CD14-positive monocyte (primary cell): ENCODE measurements around the gene SSBP3. TPM values are rescaled to one million over a fixed set of nuclear protein-coding genes. Genes with fewer than 3 reads are reported as not detected.

Source experiments
- DNase-seq, 3 donors: peaks; one replicate each; pipeline ENCODE4 v3.0.0-alpha.2; 2011 to 2022
- H2AFZ ChIP-seq: 2 replicates; pipeline ENCODE4 v1.6.0; 2012; ENCODE audit warnings: mild to moderate bottlenecking, low read depth, low read length, inconsistent platforms; ENCODE audit not compliant: insufficient read depth, poor library complexity, severe bottlenecking
- H3K27ac ChIP-seq, 2 donors: 1 replicate in 1 of 2; 2 replicates in 1 of 2; pipeline ENCODE4 v1.5.1; 2012 to 2013; ENCODE audit warnings: low read length in 2 of 2, control low read depth in 1 of 2, inconsistent platforms in 1 of 2, low read depth in 1 of 2, mild to moderate bottlenecking in 1 of 2
- H3K27me3 ChIP-seq, 2 donors: one replicate each; pipeline versions ENCODE4 v1.6.0 to v1.6.1; 2011 to 2013; ENCODE audit warnings: low read length in 2 of 2; ENCODE audit not compliant: control insufficient read depth in 2 of 2, insufficient read depth in 2 of 2
- H3K36me3 ChIP-seq, 2 donors: replicated peaks in 1 of 2; 1 replicate in 1 of 2; 2 replicates in 1 of 2; pipeline versions ENCODE4 v1.5.1 to v1.6.1; 2012 to 2013; ENCODE audit warnings: low read length in 2 of 2, control low read depth in 1 of 2, inconsistent platforms in 1 of 2, mild to moderate bottlenecking in 1 of 2; ENCODE audit not compliant: insufficient read depth in 2 of 2, control insufficient read depth in 1 of 2
- H3K4me1 ChIP-seq, 2 donors: 1 replicate in 1 of 2; 2 replicates in 1 of 2; pipeline versions ENCODE4 v1.5.1 to v1.6.1; 2012 to 2013; ENCODE audit warnings: low read length in 2 of 2, control low read depth in 1 of 2, inconsistent platforms in 1 of 2, mild to moderate bottlenecking in 1 of 2, moderate library complexity in 1 of 2; ENCODE audit not compliant: insufficient read depth in 2 of 2, control insufficient read depth in 1 of 2
- H3K4me2 ChIP-seq: replicated peaks from 2 replicates; pipeline ENCODE3; 2012; ENCODE audit warnings: low read length, moderate library complexity, mild to moderate bottlenecking; ENCODE audit not compliant: poor library complexity, severe bottlenecking; ENCODE audit errors: extremely low read depth
- H3K4me3 ChIP-seq, 3 experiments: fragments of 200-600 bp in 1 of 3; sonication (generic) in 1 of 3; replicated peaks in 1 of 3; 1 replicate in 2 of 3; 2 replicates in 1 of 3; pipeline ENCODE4 v1.5.1; 2011 to 2013; ENCODE audit warnings: low read length in 3 of 3, mild to moderate bottlenecking in 3 of 3, control low read depth in 2 of 3, low read depth in 2 of 3, inconsistent platforms in 1 of 3, moderate library complexity in 1 of 3
- H3K79me2 ChIP-seq: 2 replicates; pipeline ENCODE4 v1.6.0; 2012; ENCODE audit warnings: mild to moderate bottlenecking, control low read depth, inconsistent platforms, low read length, moderate library complexity; ENCODE audit not compliant: insufficient read depth
- H3K9ac ChIP-seq: 2 replicates; pipeline ENCODE4 v1.6.0; 2017; ENCODE audit warnings: low read length, mild to moderate bottlenecking; ENCODE audit not compliant: insufficient read depth, poor library complexity, severe bottlenecking
- H3K9me3 ChIP-seq, 2 donors: replicated peaks in 1 of 2; 1 replicate in 1 of 2; 2 replicates in 1 of 2; pipeline versions ENCODE4 v1.5.1 to v1.6.1; 2012 to 2013; ENCODE audit warnings: low read length in 2 of 2, control low read depth in 1 of 2; ENCODE audit not compliant: control insufficient read depth in 1 of 2, insufficient read depth in 1 of 2
- H4K20me1 ChIP-seq: 2 replicates; pipeline ENCODE4 v1.6.0; 2012; ENCODE audit warnings: mild to moderate bottlenecking, low read length, control low read depth, moderate library complexity; ENCODE audit not compliant: insufficient read depth
- H3K27ac Mint-ChIP-seq, 7 donors: one replicate each; pipeline ENCODE4 v1.8.0; 2020; ENCODE audit warnings: mild to moderate bottlenecking in 7 of 7, mixed read lengths in 7 of 7, moderate library complexity in 6 of 7, inconsistent platforms in 2 of 7
- H3K27me3 Mint-ChIP-seq, 3 donors: one replicate each; pipeline ENCODE4 v1.8.0; 2021 to 2022; ENCODE audit warnings: low read depth in 3 of 3, mild to moderate bottlenecking in 3 of 3, mixed read lengths in 3 of 3, moderate library complexity in 3 of 3, inconsistent platforms in 1 of 3
- H3K36me3 Mint-ChIP-seq, 2 donors: one replicate each; pipeline ENCODE4 v1.8.0; 2020; ENCODE audit warnings: mixed read lengths in 2 of 2, inconsistent platforms in 1 of 2, mild to moderate bottlenecking in 1 of 2
- H3K4me1 Mint-ChIP-seq: one replicate; pipeline ENCODE4 v1.8.0; 2020; ENCODE audit warnings: mild to moderate bottlenecking, mixed read lengths
- H3K4me3 Mint-ChIP-seq, 2 donors: one replicate each; pipeline ENCODE4 v1.8.0; 2020; ENCODE audit warnings: mild to moderate bottlenecking in 2 of 2, mixed read lengths in 2 of 2, moderate library complexity in 1 of 2
- H3K9me3 Mint-ChIP-seq, 7 donors: one replicate each; pipeline ENCODE4 v1.8.0; 2020 to 2022; ENCODE audit warnings: mixed read lengths in 7 of 7, mild to moderate bottlenecking in 6 of 7, moderate library complexity in 6 of 7, inconsistent platforms in 2 of 7
- CTCF ChIP-seq: fragments of 200-600 bp; IDR thresholded peaks from one replicate; pipeline ENCODE4 v1.8.0; 2022; ENCODE audit warnings: antibody characterized with exemption, mild to moderate bottlenecking
- WGBS: methylation state at CpG from one replicate; pipeline ENCODE4 v1.1.5; 2013; ENCODE audit warnings: missing lambda C conversion rate; ENCODE audit not compliant: insufficient coverage; 5-methylcytosine and 5-hydroxymethylcytosine counted together
- intact Hi-C, 2 donors: fragments of 100-400 bp; cut with micrococcal nuclease; formaldehyde crosslinking; loops; one replicate each; pipeline versions ENCODE4 v1.15.0 to v1.15.1; 2023
- polyA plus RNA-seq, 3 donors: library from polyadenylated mRNA; depleted of rRNA in 1 of 3; unstranded in 2 of 3; stranded (reverse) in 1 of 3; fragments of 300-500 nt in 2 of 3; fragments of >200 nt in 1 of 3; fragmentation: Illumina TruSeq in 2 of 3; gene quantifications; 1 replicate in 2 of 3; 2 replicates in 1 of 3; pipeline ENCODE4 v1.2.3, GENCODE V29; 2012 to 2021

The SSBP3 gene
- polyA plus RNA-seq, 3 donors = 4.1 to 30.7 (median 4.3) TPM

- H4K20me1 ChIP-seq = peaks cover 43% of the 10 kb centered on the region
- Mint-ChIP-seq H3K27ac (no peak overlapping the region), H3K4me1 (peaks cover 4% of the 10 kb centered on the region), H3K9me3 (no peaks in the 10 kb centered on the region), H3K36me3 (no peaks in the 10 kb centered on the region), H3K4me3 (no peak overlapping the region), H3K27me3 (peaks cover 0 to 3% (median 0%) of the 10 kb centered on the region in 3 donors)
- H3K9me3 ChIP-seq = no peaks in the 10 kb centered on the region
- no peak overlapping the region for H3K9ac ChIP-seq
- H3K4me3 ChIP-seq = no peak overlapping the region
- 94% methylated on average over 5 of the region's 7 CpGs for WGBS
- no peak for TF ChIP-seq CTCF
- H3K79me2 ChIP-seq = no peaks in the 10 kb centered on the region
- no peaks in the 10 kb centered on the region for H3K4me1 ChIP-seq
- no peak for DNase-seq
- H3K27ac ChIP-seq = no peak overlapping the region
- H3K27me3 ChIP-seq = no peaks in the 10 kb centered on the region
- H3K4me2 ChIP-seq = no peak overlapping the region
- intact Hi-C loops = no loop called here
- no peaks in the 10 kb centered on the region for H3K36me3 ChIP-seq
- H2AFZ ChIP-seq = no peak overlapping the region
Measured at GRCh38 chr1:54311506-54311905, 94.7 kb downstream of the SSBP3 start.

- Mint-ChIP-seq H3K9me3 (no peaks in the 10 kb centered on the region), H3K27me3 (peaks cover 0 to 3% (median 0%) of the 10 kb centered on the region in 3 donors), H3K36me3 (no peaks in the 10 kb centered on the region), H3K27ac (peak overlapping the region in 2 of 7 donors; percentile 27 to 35), H3K4me3 (no peak overlapping the region), H3K4me1 (peaks cover 4% of the 10 kb centered on the region)
- H3K27ac ChIP-seq = no peak overlapping the region
- H3K36me3 ChIP-seq = no peaks in the 10 kb centered on the region
- intact Hi-C loops = no loop called here
- no peaks in the 10 kb centered on the region for H3K4me1 ChIP-seq
- H3K9ac ChIP-seq = no peak overlapping the region
- H3K4me2 ChIP-seq = no peak overlapping the region
- H4K20me1 ChIP-seq = peaks cover 48% of the 10 kb centered on the region
- TF ChIP-seq CTCF = peak; percentile 26
- H3K79me2 ChIP-seq = no peaks in the 10 kb centered on the region
- no peaks in the 10 kb centered on the region for H3K9me3 ChIP-seq
- no peaks in the 10 kb centered on the region for H3K27me3 ChIP-seq
- no peak for DNase-seq
- H2AFZ ChIP-seq = no peak overlapping the region
- 77% methylated on average over 8 of the region's 12 CpGs for WGBS
- H3K4me3 ChIP-seq = no peak overlapping the region
Measured at GRCh38 chr1:54310439-54311328, 95.5 kb downstream of the SSBP3 start.
